Measurements from ENCODE around the gene RSPH4A.
"Not testable (repeated sequence)": the region's sequence is repeated elsewhere in the genome, so short reads cannot be mapped to it uniquely, and the experiment has no call there.

The RSPH4A gene

GRCh38 chr6:116661594-116661993 is 45.3 kb downstream of the RSPH4A start:
- no peak for DNase-seq (ENCODE audit: low read depth, low spot score)
- ChIA-PET POLR2A (no interaction called here), CTCF (interaction anchor here (0.9 to 4.3 kb wide), 3 partner anchors 10 to 445 kb away, joined by 3 to 21 read pairs (median 6); no protein-coding TSS in a partner anchor)
- TF ChIP-seq, protein P1, sequence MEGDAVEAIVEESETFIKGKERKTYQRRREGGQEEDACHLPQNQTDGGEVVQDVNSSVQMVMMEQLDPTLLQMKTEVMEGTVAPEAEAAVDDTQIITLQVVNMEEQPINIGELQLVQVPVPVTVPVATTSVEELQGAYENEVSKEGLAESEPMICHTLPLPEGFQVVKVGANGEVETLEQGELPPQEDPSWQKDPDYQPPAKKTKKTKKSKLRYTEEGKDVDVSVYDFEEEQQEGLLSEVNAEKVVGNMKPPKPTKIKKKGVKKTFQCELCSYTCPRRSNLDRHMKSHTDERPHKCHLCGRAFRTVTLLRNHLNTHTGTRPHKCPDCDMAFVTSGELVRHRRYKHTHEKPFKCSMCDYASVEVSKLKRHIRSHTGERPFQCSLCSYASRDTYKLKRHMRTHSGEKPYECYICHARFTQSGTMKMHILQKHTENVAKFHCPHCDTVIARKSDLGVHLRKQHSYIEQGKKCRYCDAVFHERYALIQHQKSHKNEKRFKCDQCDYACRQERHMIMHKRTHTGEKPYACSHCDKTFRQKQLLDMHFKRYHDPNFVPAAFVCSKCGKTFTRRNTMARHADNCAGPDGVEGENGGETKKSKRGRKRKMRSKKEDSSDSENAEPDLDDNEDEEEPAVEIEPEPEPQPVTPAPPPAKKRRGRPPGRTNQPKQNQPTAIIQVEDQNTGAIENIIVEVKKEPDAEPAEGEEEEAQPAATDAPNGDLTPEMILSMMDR (IDR thresholded peaks at IDR 0.05; ENCODE audit: insufficient read depth, low read length, missing control alignments), result no peak
- H3K4me3 ChIP-seq (ENCODE audit: low read depth, low read length), result no peak overlapping the region

- CTCF ChIA-PET, result interaction anchor here (0.9 to 4.3 kb wide), 3 partner anchors 11 to 446 kb away, joined by 3 to 21 read pairs (median 6); no protein-coding TSS in a partner anchor
- DNase-seq (ENCODE audit: low read depth, low spot score), result no peak
- POLR2A ChIA-PET, result no interaction called here
- TF ChIP-seq, protein P1 (IDR thresholded peaks at IDR 0.05; ENCODE audit: insufficient read depth, low read length, missing control alignments), result no peak
- H3K4me3 ChIP-seq (ENCODE audit: low read depth, low read length), result no peak overlapping the region
Measured at GRCh38 chr6:116662202-116662601, 45.9 kb downstream of the RSPH4A start.

DNA sequence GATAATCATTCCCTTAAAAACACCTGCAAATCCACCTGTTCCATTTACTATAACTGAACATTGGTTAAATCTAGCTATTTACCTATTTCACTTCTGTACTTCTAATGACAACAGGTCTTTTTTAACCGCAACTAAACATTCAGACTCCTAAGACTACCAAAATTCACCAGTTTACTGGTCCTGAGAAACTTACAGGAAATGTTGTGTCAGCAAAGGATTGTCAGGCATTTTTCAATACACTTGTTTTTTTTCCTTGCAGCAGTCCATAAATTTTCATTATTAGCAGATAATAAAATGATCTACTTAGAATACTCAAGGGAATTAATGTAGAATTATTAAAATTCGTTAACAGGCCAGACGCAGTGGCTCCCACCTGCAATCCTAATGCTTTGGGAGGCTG is 47.0 kb downstream of the RSPH4A start:
- TF ChIP-seq, protein P1 (IDR thresholded peaks at IDR 0.05; ENCODE audit: insufficient read depth, low read length, missing control alignments), result no peak
- no peak overlapping the region for H3K4me3 ChIP-seq (ENCODE audit: low read depth, low read length)
- CTCF ChIA-PET, result no interaction called here
- POLR2A ChIA-PET, result no interaction called here
- no peak for DNase-seq (ENCODE audit: low read depth, low spot score)

- POLR2A ChIA-PET; DNase-seq (ENCODE audit: low read depth, low spot score); CTCF ChIA-PET; H3K4me3 ChIP-seq (ENCODE audit: low read depth, low read length): not testable (repeated sequence)
Measured at GRCh38 chr6:116664169-116664568, 47.9 kb downstream of the RSPH4A start.

- DNase-seq (ENCODE audit: low read depth, low spot score), result no peak
- POLR2A ChIA-PET, result no interaction called here
- TF ChIP-seq, protein P1 (IDR thresholded peaks at IDR 0.05; ENCODE audit: insufficient read depth, low read length, missing control alignments), result no peak
- CTCF ChIA-PET, result interaction anchor here (0.9 to 1.9 kb wide), 4 partner anchors 19 to 447 kb away, joined by 3 to 6 read pairs (median 4); no protein-coding TSS in a partner anchor
- no peak overlapping the region; the same call in 1 of the 2 replicates for H3K4me3 ChIP-seq (ENCODE audit: low read depth, low read length)
Measured at GRCh38 chr6:116665464-116665863, 49.2 kb downstream of the RSPH4A start.

DNA sequence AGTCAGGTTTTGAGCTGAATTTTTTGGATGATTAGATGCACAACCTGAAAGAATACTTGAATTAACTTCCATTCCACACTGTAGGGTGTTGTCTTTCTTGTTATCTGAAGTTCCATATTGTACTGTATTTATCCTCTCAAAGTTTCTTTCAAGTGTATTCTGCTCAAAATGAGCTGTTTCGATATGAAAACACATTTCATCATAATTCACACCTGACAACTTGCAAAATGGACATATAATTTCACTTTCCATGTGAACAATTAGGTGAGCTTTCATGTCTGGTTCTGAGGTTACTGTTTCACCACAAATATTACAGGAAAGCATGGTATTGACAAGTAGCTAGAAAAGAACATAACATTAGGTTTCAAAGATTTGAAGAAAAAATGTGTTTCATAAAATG is 50.6 kb downstream of the RSPH4A start:
- ChIA-PET CTCF (interaction anchor here (0.9 to 2.1 kb wide), 6 partner anchors 15 to 450 kb away, joined by 3 to 6 read pairs (median 4); no protein-coding TSS in a partner anchor), POLR2A (no interaction called here)
- H3K4me3 ChIP-seq (ENCODE audit: low read depth, low read length), result no peak overlapping the region
- no peak for DNase-seq (ENCODE audit: low read depth, low spot score)
- TF ChIP-seq, protein P1 (IDR thresholded peaks at IDR 0.05; ENCODE audit: insufficient read depth, low read length, missing control alignments), result no peak

GRCh38 chr6:116667623-116668022 is 51.3 kb downstream of the RSPH4A start:
- TF ChIP-seq, protein P1 (IDR thresholded peaks at IDR 0.05; ENCODE audit: insufficient read depth, low read length, missing control alignments), result no peak
- peak overlapping the region; percentile 71 for H3K4me3 ChIP-seq (ENCODE audit: low read depth, low read length)
- POLR2A ChIA-PET, result no interaction called here
- CTCF ChIA-PET, result interaction anchor here (0.9 to 2.1 kb wide), 4 partner anchors 14 to 451 kb away, joined by 3 to 6 read pairs (median 3); no protein-coding TSS in a partner anchor
- no peak for DNase-seq (ENCODE audit: low read depth, low spot score)
